GM18951 (cell line): ENCODE data around the gene GALNT12.

Experiments used
- POLR2A ChIP-seq: IDR thresholded peaks from 4 replicates; pipeline ENCODE4 v1.6.1; 2011; ENCODE audit warnings: mild to moderate bottlenecking; ENCODE audit not compliant: insufficient read length, insufficient read depth; ENCODE audit errors: extremely low read depth
- in situ Hi-C: fragments of 300-500 bp; cut with MboI; formaldehyde crosslinking; loops from one replicate; pipeline ENCODE4 v1.12.0; 2022; ENCODE audit warnings: low sequenced_read_pairs, mixed read lengths, inconsistent platforms; ENCODE audit not compliant: unreplicated experiment

GALNT12 gene

GRCh38 chr9:98811051-98811650 lies 3.7 kb downstream of the GALNT12 start:
- in situ Hi-C loops, result no loop called here
- no peak for TF ChIP-seq POLR2A

- no peak for TF ChIP-seq POLR2A
- in situ Hi-C loops, result no loop called here
Measured at GRCh38 chr9:98815391-98815951, 8.0 kb downstream of the GALNT12 start.

GRCh38 chr9:98818764-98819163 lies 11.3 kb downstream of the GALNT12 start:
- TF ChIP-seq POLR2A, result no peak
- in situ Hi-C loops, result no loop called here

GRCh38 chr9:98819231-98819630 lies 11.8 kb downstream of the GALNT12 start:
- in situ Hi-C loops, result no loop called here

GRCh38 chr9:98821831-98822230 lies 14.4 kb downstream of the GALNT12 start:
- TF ChIP-seq POLR2A, result no peak

More at GRCh38 chr9:98819231-98819630, 11.8 kb downstream of the GALNT12 start:
- no peak for TF ChIP-seq POLR2A

GRCh38 chr9:98822661-98823060 lies 15.2 kb downstream of the GALNT12 start:
- no peak for TF ChIP-seq POLR2A
- in situ Hi-C loops, result no loop called here

More at GRCh38 chr9:98821831-98822230, 14.4 kb downstream of the GALNT12 start:
- in situ Hi-C loops, result no loop called here

GRCh38 chr9:98823666-98824334 lies 16.3 kb downstream of the GALNT12 start:
- TF ChIP-seq POLR2A, result no peak
- in situ Hi-C loops, result no loop called here

- TF ChIP-seq POLR2A, result no peak
- in situ Hi-C loops, result no loop called here
Measured at GRCh38 chr9:98825414-98825813, 17.9 kb downstream of the GALNT12 start.

GRCh38 chr9:98826716-98827115 lies 19.2 kb downstream of the GALNT12 start:
- TF ChIP-seq POLR2A, result no peak
- in situ Hi-C loops, result no loop called here

- no peak for TF ChIP-seq POLR2A
- in situ Hi-C loops, result no loop called here
Measured at GRCh38 chr9:98829766-98830165, 22.3 kb downstream of the GALNT12 start.

GRCh38 chr9:98830554-98830953 lies 23.1 kb downstream of the GALNT12 start:
- in situ Hi-C loops, result no loop called here
- no peak for TF ChIP-seq POLR2A

GRCh38 chr9:98831696-98832095 lies 24.2 kb downstream of the GALNT12 start:
- no peak for TF ChIP-seq POLR2A
- in situ Hi-C loops, result no loop called here

GRCh38 chr9:98832768-98833089 lies 25.3 kb downstream of the GALNT12 start:
- no peak for TF ChIP-seq POLR2A
- in situ Hi-C loops, result no loop called here
